GM18499 (cell line): Measurements from ENCODE around the gene THRB.
A peak's percentile ranks its signal among the peaks of the same experiment; 100 is the strongest.

Source experiments
- ATAC-seq: cut with Tn5 transposase; IDR thresholded peaks from one replicate; pipeline ENCODE4 v1.9.1; 2021; ENCODE audit warnings: moderate number of reproducible peaks; ENCODE audit not compliant: insufficient read depth, unreplicated experiment

Gene THRB

DNA sequence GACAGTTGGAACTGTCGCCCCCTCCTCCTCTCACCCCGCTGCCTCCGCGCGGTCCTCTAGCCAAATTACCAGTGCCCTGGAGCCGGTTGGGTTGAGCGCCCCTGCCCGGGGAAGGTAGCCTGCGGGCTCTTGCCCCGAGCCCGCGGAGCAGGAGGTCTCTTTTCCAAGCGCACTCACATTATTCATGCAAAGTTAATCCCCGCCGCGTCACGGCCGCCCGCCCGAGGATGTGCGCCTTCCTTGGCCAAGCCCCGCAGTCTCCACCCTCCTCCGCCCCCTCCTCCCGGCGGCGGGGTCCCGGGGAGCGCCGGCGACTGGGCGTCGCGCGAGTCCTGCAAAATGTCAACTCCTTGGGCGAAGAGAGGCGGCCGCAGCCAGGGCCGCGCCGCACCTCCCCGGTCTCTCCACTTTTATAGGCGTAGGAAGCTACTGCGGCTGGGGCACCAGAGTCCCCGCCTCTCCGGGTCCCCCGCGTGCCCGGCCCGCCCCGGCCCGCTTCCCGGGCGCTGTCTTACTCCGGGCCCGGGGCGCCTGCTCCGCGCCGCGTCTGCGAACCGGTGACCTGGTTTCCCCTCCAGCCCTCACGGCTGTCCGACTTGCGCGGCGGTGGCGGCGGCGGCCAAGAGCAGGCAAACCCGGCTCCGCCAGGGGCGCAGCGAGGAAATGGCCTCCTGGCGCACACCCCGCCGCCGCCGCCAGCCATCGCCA lies at the start of gene THRB:
Gene THRB (minus strand): TSS at position 233 of the 708 bp plus-strand sequence.
- ATAC-seq = no peak

DNA sequence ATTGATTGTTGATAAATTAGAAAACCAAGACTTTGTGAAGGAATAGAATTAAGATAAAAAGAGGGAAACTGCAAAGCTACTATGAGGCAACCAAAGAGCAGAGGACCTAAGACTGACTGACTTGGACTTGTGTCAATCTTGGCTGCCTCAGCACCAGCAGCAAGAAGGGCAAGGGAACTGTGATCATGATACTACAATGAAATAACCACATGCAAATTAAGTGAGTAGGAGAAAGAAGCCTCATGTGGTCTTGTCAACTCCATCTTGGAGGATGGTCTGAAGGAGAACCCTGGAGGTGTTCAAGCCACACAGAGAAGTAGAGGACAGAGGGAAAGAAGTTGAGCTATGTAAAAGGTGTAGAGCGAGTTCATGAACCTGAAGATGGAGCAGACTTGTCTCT lies 47.3 kb upstream of the THRB start:
- no peak for ATAC-seq

DNA sequence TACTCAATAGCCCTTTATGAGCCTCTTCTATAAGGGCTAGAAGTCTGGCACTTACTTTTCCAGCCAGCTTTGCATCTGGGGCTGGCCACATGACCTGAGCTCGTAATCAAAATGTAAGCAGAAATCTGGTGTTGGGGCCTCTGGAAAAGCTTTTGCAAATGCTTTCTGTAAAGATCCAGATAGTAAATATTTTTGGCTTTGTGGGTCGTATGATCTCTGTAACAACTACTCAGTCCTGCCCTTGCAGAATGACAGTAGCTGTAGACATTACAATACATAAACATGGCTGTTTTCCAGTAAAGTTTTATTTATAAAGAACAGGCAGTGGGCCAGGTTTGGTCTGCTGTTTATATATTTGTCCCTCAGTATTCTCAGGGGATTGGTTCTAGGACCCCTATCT lies 46.2 kb upstream of the THRB start:
- ATAC-seq = no peak

DNA sequence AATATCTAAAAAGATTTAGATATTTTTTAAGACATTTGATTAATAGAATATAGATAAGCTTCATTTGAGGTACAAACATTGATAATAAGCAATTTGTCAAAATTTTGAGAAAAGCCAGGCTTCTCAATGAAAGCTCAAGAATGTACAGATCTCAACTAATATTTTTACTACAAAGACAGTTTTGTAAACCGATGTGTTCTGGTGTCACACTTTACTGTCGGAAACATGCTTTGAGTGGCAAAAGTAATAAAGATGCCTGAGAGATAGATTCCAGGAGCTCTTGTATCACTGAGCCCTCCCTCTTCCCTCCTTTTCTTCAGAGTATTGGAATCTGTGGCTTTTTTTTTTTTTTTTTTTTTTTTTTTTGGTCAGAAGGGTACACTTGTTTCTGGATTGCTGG lies 45.0 kb upstream of the THRB start:
- no peak for ATAC-seq

DNA sequence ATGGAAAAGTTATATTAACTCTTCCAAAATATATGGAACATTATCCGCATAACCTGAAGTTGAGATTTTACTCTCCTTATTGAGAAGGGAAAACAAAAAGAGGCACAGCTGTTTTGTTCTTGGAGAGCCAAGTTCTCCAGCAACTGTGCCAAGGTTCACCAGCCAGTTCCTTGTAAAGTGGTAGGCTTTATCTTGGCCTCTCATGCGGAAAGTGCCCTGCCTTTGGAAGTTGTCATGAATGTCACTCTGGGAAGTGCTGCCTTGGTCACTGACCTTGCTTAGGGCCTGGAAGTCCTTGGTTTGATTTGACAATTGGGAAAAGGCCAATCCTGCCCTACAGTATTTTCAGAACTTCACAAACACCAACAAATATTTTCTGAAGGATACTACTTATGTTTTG lies 44.2 kb upstream of the THRB start:
- no peak for ATAC-seq

DNA sequence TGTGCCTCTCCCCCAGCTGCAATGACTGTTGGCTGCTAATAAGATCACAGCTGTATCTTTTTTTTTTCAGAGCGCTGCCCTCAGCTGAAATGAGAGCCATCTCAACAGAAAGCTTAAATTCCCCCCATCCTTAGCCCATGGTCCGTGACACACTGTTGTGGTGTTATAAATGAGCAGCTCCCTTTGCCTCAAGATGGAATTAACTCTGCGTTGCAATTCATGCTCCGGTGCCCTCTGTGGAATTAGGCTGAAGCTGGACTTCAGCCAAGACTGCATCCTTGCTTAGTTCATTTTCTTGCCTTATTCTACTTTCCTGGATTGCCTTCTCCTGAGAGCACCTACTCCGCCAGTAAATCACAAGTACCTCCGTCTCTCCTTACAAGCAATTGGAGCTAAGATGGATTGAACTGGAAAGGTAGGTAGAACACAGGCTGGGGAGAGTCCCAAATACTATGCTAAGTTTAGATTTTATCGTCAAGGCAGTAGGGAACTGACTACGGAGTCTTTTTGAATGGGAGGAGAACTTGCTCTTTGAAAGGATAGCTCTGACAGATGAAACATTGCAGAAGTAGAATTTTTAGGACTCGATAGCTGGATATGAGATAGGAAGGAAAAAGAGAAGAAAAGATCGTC lies 39.0 kb upstream of the THRB start:
- ATAC-seq = no peak

DNA sequence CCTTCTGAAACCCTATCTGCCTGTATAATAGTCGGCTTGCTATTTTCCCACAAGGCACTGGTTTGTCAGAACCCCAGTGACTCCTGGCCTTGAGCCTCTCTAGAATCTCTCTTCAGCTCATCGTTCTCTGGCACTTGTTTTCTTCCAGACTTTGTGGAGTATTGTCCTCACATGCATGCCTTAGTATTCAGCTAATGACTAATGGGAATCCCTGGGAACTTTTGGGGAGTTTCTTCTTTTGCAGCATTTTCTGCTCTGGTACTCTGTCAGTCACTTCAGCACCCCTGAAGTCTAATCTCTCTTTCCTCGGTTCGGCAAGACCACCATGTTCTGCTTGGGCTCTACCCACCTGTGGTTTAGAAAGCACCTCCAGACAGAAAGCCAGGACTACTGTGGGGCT lies 35.8 kb upstream of the THRB start:
- no peak for ATAC-seq

DNA sequence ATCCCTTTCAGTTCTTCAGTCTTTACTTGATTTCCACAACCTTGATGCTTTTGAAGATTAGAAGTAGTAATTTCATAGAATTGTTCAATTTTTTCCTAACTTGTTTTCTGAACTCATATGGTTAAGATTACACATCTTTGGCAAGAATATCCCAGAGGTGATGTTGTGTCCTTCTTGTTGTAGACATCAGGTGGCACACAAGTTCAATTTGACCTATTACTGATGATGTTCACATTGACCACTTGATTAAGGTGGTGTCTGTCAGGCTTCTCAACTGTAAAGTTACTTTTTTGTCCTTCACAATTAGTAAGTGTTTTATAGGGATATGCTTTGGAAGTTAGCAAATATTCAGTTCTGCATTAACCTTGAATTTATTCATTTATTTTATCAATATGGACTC lies 34.6 kb upstream of the THRB start:
- ATAC-seq = no peak

DNA sequence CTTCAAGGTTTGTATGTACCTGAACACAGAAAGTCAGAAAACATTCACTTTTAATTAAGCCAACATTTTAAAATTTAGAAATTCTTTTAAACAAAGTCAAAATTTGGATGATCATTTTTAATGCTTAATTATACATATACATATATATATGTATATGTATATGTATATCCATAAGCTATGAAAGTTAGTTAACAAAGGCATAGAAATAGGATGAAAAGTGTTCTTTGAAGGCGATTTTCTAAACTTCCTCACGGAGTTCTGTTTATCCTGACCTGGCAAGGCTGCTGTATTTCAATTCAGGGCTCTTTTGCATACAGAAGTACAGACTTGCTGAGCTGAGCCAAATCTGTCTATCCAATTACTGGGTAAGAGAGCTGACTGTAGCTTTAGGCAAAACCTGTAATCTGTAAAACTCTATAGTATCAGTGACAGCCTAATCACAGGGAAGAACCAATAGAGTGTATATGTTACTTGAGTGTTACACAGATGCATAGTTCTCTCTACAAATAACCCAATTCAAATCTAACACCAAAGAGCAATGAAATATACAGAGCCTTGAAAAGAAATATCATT lies 32.1 kb upstream of the THRB start:
- ATAC-seq = no peak

DNA sequence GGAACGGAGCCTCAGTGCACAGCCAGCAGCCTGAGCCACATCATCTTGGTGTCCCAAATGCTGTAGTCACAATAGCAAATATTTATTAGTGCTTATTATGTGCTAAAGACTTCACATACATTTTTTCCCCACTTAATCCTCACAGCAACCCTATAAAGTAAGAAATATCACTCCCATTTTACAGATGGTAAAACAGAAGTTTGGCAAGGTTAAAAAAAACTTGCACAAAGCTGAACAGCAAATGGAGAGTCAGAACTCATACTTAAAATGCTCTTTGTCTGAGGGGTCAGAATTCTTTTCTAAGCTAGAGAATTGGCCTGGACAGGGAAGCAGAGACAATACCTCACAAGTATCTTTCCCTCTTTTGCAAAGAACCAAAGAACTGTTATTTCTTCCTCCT lies 30.9 kb upstream of the THRB start:
- ATAC-seq = no peak

DNA sequence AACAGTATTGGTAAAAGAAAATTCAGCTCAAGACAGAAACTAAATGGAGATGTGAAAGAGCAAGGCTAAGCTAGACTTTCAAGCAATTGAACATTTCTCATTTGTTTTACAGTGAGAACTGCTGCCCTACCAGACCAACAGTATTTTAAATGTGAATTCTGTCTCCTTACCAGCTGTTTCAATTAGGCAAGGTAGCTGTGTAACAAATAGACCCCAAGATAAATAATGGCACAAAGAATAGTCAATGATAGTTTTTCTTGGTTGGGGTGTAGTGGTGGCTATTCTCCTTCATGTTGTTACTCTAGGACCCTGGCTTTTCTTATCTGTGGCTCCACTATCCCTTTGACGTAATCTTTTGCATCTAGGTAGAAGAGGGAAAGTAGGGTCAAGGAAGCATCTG lies 30.4 kb upstream of the THRB start:
- ATAC-seq = no peak

DNA sequence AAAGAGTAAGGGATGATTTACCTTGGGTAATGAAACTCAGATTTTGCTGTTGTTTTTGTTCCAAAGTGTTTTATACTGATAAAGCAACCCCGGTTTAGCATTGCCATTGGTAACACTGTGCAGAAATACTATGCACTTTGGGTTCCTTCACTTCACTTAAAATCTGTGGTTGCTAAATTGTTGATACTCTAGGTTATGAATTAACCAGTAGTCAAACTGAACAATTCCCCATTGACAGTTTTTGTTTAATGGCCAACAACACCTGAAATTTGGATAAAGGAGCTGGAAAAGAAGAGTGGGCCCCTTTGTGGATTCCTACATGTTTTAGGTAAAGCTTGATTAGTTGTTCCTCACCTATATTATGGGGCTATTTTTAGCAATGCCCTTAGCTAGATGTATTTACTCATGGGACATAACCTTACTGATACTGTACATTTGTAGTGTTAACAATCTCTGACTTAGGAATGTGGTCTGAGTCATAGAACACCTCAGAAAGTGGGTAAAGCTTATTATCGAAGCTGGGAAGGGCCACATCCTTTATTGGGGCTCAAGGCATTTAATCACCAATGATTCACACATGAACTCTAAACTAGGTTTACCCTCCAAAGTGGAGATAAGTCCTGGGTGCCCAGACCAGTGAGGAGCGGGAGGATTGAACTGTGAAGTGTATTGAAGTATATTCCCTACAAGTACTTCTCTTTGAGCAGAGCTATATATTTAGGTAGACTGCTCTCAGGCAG lies 29.5 kb upstream of the THRB start:
- ATAC-seq = no peak

DNA sequence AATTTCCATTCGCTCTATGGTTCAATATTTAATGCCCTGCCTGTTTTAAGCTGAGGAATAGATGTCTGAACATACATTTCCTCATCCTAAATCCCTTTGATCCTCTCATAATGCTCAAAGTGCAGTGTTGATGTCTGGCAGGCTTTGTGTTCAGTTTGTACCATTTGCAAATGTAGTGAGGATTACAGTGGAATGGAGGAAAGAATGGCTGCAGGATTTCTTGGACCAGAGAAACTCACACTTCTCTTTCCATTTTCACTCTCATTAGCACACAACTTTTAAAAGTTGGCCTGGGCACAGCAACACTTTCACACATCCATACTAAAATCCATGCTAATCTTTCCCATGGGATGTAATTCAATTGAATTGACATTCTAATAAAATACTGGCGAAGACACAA lies 28.6 kb upstream of the THRB start:
- no peak for ATAC-seq

DNA sequence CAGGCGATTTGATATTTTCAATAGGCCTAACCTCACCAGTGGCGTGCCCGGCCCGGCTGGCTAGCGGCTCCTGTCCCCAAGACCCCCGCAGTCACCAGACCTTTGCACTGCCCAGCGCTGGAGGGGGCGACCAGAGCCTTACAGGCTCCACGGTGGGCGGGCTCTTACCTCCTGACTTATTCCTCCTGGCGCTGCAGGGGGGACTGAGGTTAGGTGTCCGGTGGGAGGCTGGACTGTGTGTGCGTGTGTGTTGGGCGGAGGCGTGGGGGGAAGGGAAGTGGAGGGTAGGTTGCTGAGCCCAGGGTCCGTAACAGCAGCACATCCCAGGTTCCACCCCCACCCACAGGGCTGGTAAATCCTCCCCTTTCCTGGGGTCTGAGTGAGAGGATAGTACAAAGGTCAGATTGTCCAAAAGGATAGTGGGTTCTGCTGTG lies 27.5 kb upstream of the THRB start:
- no peak for ATAC-seq

DNA sequence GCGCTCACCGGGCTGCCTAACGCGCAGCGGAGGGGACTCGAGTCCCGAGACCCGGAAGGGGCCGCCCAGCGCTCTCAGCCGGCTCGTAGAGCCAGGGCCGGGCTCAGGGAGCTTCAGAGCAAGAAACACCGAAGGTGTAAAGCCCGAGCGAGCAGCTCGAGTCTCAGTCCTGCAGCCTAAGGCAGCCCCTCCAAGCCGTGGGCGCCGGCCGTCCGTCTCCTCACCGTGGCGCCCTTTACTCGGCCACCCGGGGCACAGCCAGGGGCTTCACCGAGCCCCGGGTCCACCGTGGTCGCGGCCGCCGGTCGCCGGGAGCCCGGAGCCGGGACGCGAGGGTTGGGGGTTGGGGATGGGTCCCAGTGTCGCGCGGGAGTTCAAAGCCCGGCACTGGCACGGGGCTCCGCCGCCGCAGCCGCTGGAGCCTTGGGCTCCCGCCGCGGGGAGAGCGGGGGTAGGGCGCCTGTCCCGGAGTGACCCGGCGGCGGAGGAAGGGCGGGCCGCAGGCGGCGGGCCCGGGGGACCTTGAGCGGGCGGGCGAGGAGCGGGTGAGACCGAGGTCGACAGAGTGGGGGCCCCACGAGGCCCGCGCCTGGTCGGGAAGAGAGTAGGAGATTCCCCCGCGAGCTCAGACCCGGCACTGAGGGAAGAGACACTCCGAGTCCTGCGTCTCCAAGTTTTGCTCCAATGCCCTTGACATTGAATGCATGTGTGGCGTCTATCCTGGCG lies 26.9 kb upstream of the THRB start:
- no peak for ATAC-seq

DNA sequence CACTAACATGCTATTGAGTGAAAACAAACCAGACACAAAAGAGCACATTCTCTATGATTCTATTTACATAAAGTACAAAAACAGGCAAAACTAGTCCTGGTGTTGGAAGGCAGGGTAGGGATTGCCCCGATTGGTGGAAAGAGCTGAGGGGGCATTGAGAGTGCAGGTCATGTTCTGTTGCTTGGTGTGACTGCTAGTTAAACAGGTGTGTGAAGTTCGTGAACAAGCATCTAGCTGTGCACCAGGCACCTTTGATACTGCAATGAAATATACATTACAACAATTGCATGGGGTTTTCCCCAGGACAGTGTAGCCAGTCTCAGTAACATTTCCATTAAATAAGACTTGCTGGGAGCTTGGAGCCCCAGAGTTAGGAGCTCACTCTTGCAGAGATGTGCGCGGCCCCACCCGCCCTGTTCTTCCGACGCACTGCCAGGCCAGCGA lies 26.3 kb upstream of the THRB start:
- ATAC-seq = no peak

DNA sequence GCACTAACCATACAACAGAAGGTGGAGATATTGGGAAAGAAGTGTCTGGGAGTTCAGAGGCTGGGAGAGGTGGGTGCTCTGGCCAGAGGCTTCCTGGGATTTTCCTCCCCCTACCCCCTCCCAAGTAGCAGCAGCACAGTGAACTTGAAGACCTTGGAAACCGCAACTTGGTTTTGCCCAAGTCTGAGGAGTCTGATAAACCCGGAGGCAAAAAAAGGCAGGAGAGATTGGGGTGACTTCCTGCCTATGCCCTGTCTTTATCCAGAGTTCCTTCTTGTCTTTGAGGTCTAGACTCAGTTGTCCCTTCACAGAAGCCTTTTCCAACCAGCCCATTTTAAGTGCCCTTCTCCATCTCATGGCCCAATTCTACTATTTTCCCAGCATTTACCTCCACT lies 25.4 kb upstream of the THRB start:
- ATAC-seq = no peak

DNA sequence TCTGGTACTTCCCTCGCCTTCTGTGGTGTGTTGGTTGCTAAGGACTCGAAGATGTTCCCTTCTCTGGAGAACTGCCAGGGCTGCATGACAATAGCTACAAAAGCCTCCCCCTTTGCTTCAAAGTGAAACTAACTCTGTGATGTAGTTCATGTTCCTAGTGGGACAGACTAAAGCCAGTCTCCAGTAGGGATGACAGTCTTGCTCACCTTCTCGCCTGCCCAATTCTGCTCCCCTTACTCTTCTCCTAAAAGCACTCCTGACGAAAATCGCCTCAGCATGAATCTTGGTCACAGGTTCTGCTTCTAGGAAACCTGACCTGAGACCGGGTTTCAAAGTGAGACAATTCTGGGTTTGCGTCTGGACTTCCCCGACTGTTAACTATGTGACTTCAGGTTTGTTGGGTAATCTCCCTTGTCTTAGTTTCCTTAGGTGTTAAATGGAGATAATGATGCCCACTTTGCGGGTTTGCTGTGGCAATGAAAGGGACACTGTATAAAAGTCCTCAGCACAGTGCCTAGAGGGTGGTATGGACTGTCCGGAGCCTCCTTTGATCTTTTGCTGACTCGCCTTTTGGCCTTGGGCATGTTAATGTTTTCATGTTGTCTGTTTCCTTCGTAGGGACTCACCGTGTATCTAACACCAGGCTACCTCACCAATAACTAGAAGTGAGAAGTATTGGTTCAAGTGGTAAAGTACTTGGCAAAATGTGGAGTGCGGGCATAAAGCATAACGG lies 24.9 kb upstream of the THRB start:
- ATAC-seq = peak; percentile 56

DNA sequence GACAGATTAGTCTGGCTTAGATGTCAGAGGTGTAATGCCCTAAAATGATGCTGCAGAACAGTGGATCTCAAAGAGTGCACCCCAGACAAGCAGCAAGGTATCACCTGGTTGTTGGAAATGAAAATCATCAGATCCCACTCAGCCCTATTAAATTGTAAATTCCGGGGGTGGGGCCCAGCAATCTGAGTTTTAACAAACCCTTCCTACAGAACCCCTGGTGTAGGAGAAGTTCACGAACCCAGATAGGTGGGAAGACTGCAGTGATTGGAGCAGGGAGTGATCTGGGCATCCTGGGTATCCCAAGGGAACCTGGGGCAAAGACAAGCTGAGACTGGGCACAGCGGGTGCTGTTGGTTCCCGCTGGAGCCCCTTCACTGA lies 24.3 kb upstream of the THRB start:
- ATAC-seq = no peak

DNA sequence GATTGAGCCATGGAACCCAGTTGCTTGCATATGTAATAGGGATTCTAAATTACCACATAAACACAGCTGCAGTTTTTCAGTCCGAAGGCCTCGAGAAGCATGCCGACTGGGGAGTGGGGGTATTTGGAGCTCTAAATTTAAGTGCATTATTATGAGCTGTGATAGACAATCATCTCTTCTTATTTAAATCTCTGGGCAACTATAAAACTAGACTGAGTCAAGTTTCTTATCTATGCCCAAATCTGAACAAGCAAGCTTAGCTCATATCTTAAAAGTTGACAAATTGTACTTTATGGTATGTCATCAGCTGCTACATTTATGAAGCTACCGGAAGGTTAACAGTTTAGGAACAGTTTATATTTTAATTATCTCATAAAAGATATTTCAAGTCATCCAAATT lies 19.5 kb upstream of the THRB start:
- no peak for ATAC-seq
